GM23248 (cell line): ENCODE measurements around the gene CST4.

Source experiments
- EZH2 ChIP-seq: fragments of 200-600 bp; sonication (generic); IDR thresholded peaks from 2 replicates; pipeline ENCODE4 v1.6.1; 2018; ENCODE audit warnings: antibody characterized with exemption, mild to moderate bottlenecking; ENCODE audit not compliant: insufficient read depth, poor library complexity, severe bottlenecking
- EZH2phosphoT487 ChIP-seq: fragments of 200-600 bp; sonication (generic); IDR thresholded peaks from 2 replicates; pipeline ENCODE4 v1.6.1; 2018; ENCODE audit warnings: antibody characterized with exemption, moderate library complexity, mild to moderate bottlenecking, low read depth; ENCODE audit not compliant: insufficient read depth

- TF ChIP-seq EZH2: no peak
- no peak for TF ChIP-seq EZH2phosphoT487
Observed at GRCh38 chr20:23705895-23706294, 17.1 kb upstream of the CST4 start.
